Measurements from ENCODE around the gene CCDC190.

DNA sequence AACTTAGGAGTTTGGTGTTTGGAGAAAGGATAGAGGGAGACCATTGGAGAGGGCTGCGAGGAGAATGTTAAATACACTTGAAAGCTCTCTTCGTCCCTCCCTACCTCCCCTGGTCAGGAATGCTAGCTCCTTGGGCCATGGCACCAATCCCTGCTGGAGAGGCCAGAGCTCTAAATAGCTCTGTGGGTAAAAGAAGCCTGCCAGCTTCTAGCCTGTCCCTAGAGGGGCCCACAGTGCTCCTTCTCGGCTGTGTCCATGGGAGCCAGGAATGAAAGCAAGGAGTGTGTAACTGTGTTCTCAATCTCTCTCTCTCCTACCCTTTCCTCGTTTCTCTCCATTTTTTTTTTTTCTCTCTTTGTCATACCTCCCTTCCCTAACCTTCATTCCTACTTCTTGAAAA is at the start of gene CCDC190:
- TF ChIP-seq, protein P1, sequence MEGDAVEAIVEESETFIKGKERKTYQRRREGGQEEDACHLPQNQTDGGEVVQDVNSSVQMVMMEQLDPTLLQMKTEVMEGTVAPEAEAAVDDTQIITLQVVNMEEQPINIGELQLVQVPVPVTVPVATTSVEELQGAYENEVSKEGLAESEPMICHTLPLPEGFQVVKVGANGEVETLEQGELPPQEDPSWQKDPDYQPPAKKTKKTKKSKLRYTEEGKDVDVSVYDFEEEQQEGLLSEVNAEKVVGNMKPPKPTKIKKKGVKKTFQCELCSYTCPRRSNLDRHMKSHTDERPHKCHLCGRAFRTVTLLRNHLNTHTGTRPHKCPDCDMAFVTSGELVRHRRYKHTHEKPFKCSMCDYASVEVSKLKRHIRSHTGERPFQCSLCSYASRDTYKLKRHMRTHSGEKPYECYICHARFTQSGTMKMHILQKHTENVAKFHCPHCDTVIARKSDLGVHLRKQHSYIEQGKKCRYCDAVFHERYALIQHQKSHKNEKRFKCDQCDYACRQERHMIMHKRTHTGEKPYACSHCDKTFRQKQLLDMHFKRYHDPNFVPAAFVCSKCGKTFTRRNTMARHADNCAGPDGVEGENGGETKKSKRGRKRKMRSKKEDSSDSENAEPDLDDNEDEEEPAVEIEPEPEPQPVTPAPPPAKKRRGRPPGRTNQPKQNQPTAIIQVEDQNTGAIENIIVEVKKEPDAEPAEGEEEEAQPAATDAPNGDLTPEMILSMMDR (IDR thresholded peaks at IDR 0.05) = no peak
- TF ChIP-seq POLR2A (IDR thresholded peaks at IDR 0.05) = no peak

Data from ovary (tissue), 3 donors.